HCT116 (cell line): ENCODE results near the gene ADCY1. TPM values are rescaled to one million over a fixed set of nuclear protein-coding genes. Genes with fewer than 3 reads are reported as not detected.

Experiments used
- ATAC-seq: fragments of 200-7000 bp; cut with Tn5 transposase; 2 replicates; pipeline ENCODE4 v1.9.1; 2020; ENCODE audit warnings: mild to moderate bottlenecking, moderate library complexity
- BruUV-seq: library from RNA; stranded (reverse); fragments of 400-500 nt; replicated peaks from 2 replicates; lab custom pipeline; 2021; lab: Mats Ljungman, UMichigan
- CTCF ChIA-PET: fragments of 300-600 bp; sonication (Branson Sonifier 250); formaldehyde crosslinking; loops from one replicate; lab custom pipeline; 2021; ENCODE audit warnings: antibody characterized with exemption; lab: Charles Lee
- POLR2A ChIA-PET: fragments of 300-600, 350-600 bp; sonication (Branson Sonifier 250); formaldehyde crosslinking; loops from one replicate; lab custom pipeline; 2021; ENCODE audit warnings: antibody characterized with exemption; lab: Charles Lee
- RAD21 ChIA-PET, 2 experiments: fragments of 300-600 bp; sonication (Branson Sonifier 250); formaldehyde crosslinking; loops; one replicate each; lab custom pipeline; 2023; ENCODE audit warnings: low total read pairs in 2 of 2; ENCODE audit not compliant: uncharacterized antibody in 2 of 2, unreplicated experiment in 2 of 2, low non-redundant PET in 1 of 2; lab: Charles Lee
- DNase-seq: peaks from one replicate; pipeline ENCODE4 v3.0.0-alpha.2; 2010; ENCODE audit warnings: low read depth, low spot score
- H2AFZ ChIP-seq: fragments of 200-600 bp; shearing (Covaris generic), sonication (generic); 2 replicates; pipeline ENCODE4 v1.6.1; 2017; ENCODE audit warnings: low read depth, mixed run types, mixed read lengths, antibody characterized with exemption, low read length; ENCODE audit not compliant: poor library complexity, severe bottlenecking
- H3K27ac ChIP-seq: 2 replicates; pipeline ENCODE4 v1.5.1; 2012; ENCODE audit warnings: low read depth, low read length
- H3K27me3 ChIP-seq: fragments of 200-600 bp; sonication (generic); 2 replicates; pipeline ENCODE4 v1.6.1; 2016; ENCODE audit warnings: mixed run types, low read length, mixed read lengths; ENCODE audit not compliant: insufficient read depth
- H3K36me3 ChIP-seq, 2 experiments: fragments of 200-500 bp in 1 of 2; fragments of 200-600 bp in 1 of 2; sonication (Bioruptor generic) in 1 of 2; sonication (generic) in 1 of 2; 2 replicates each; pipeline versions ENCODE4 v1.5.1 to v1.6.1; 2014 to 2016; ENCODE audit warnings: low read length in 2 of 2, inconsistent platforms in 1 of 2, mixed read lengths in 1 of 2, mixed run types in 1 of 2; ENCODE audit not compliant: insufficient read depth in 2 of 2, control insufficient read depth in 1 of 2
- H3K4me1 ChIP-seq, 2 experiments: fragments of 200-600 bp in 1 of 2; sonication (generic) in 1 of 2; 2 replicates each; pipeline versions ENCODE4 v1.5.1 to v1.6.1; 2012 to 2017; ENCODE audit warnings: low read length in 2 of 2, inconsistent platforms in 1 of 2, mild to moderate bottlenecking in 1 of 2, mixed read lengths in 1 of 2, mixed run types in 1 of 2, moderate library complexity in 1 of 2; ENCODE audit not compliant: insufficient read depth in 2 of 2, control insufficient read depth in 1 of 2
- H3K4me2 ChIP-seq: fragments of 200-600 bp; sonication (generic); 2 replicates; pipeline ENCODE4 v1.6.1; 2017; ENCODE audit warnings: mixed run types, low read length, mixed read lengths
- H3K4me3 ChIP-seq, 2 experiments: fragments of 200-600 bp in 1 of 2; sonication (generic) in 1 of 2; replicated peaks in 1 of 2; 2 replicates each; pipeline ENCODE4 v1.5.1; 2011 to 2016; ENCODE audit warnings: low read length in 2 of 2, control low read depth in 1 of 2, low read depth in 1 of 2, mild to moderate bottlenecking in 1 of 2, mixed read lengths in 1 of 2, mixed run types in 1 of 2
- H3K79me2 ChIP-seq: fragments of 200-600 bp; sonication (generic); 2 replicates; pipeline ENCODE4 v1.6.1; 2017; ENCODE audit warnings: mild to moderate bottlenecking, mixed run types, low read length, moderate library complexity, mixed read lengths; ENCODE audit not compliant: insufficient read depth
- H3K9ac ChIP-seq: fragments of 200-600 bp; sonication (generic); 2 replicates; pipeline ENCODE4 v1.6.1; 2016; ENCODE audit warnings: low read length, mixed read lengths
- H3K9me2 ChIP-seq: fragments of 200-600 bp; sonication (generic), shearing (Covaris generic); 2 replicates; pipeline ENCODE4 v1.6.1; 2017; ENCODE audit warnings: mixed run types, mild to moderate bottlenecking, moderate library complexity; ENCODE audit not compliant: insufficient read depth
- H3K9me3 ChIP-seq, 2 experiments: fragments of 200-500 bp in 1 of 2; fragments of 200-600 bp in 1 of 2; sonication (Bioruptor generic) in 1 of 2; sonication (generic) in 1 of 2; 2 replicates each; pipeline ENCODE4 v1.6.1; 2014 to 2017; ENCODE audit warnings: low read length in 2 of 2, mixed read lengths in 2 of 2, inconsistent platforms in 1 of 2, low read depth in 1 of 2, mild to moderate bottlenecking in 1 of 2, mixed run types in 1 of 2, moderate library complexity in 1 of 2; ENCODE audit not compliant: control insufficient read depth in 1 of 2, insufficient read depth in 1 of 2
- H4K20me1 ChIP-seq: fragments of 200-600 bp; sonication (generic), shearing (Covaris generic); 2 replicates; pipeline ENCODE4 v1.6.1; 2017; ENCODE audit warnings: mixed run types, mild to moderate bottlenecking, moderate library complexity; ENCODE audit not compliant: insufficient read depth
- CEBPB ChIP-seq: IDR thresholded peaks from 2 replicates; pipeline ENCODE4 v1.6.1; 2012; ENCODE audit warnings: low read depth
- EGR1 ChIP-seq: IDR thresholded peaks from 2 replicates; pipeline ENCODE4 v1.6.1; 2012; ENCODE audit warnings: low read depth
- ELF1 ChIP-seq: IDR thresholded peaks from 2 replicates; pipeline ENCODE4 v1.6.1; 2012; ENCODE audit warnings: low read depth, borderline replicate concordance
- EZH2phosphoT487 ChIP-seq: fragments of 200-600 bp; IDR thresholded peaks from 2 replicates; pipeline ENCODE4 v1.6.1; 2018; ENCODE audit warnings: antibody characterized with exemption, borderline replicate concordance
- POLR2A ChIP-seq: IDR thresholded peaks from 2 replicates; pipeline ENCODE4 v1.7.0; 2011; ENCODE audit warnings: borderline replicate concordance; ENCODE audit not compliant: insufficient read depth, insufficient read length; ENCODE audit errors: extremely low read depth
- POLR2AphosphoS5 ChIP-seq: IDR thresholded peaks from 2 replicates; pipeline ENCODE4 v1.6.1; 2011; ENCODE audit warnings: mild to moderate bottlenecking, low read depth, low read length, moderate library complexity
- SIN3A ChIP-seq: IDR thresholded peaks from 2 replicates; pipeline ENCODE4 v1.6.1; 2012; ENCODE audit warnings: low read depth
- TCF7L2 ChIP-seq: IDR thresholded peaks from 2 replicates; pipeline ENCODE4 v1.7.0; 2011; ENCODE audit warnings: borderline replicate concordance, inconsistent platforms; ENCODE audit not compliant: insufficient read depth, insufficient read length; ENCODE audit errors: extremely low read depth
- YY1 ChIP-seq: IDR thresholded peaks from 2 replicates; pipeline ENCODE4 v1.6.1; 2011; ENCODE audit warnings: low read length, low read depth, moderate library complexity, mild to moderate bottlenecking; ENCODE audit not compliant: insufficient replicate concordance; ENCODE audit errors: extremely low read depth
- ZBTB33 ChIP-seq: IDR thresholded peaks from 2 replicates; pipeline ENCODE4 v1.6.1; 2011; ENCODE audit warnings: mild to moderate bottlenecking, low read length, moderate library complexity; ENCODE audit not compliant: insufficient replicate concordance; ENCODE audit errors: extremely low read depth
- ZFX ChIP-seq: fragments of 450-650 bp; IDR thresholded peaks from 2 replicates; pipeline ENCODE4 v1.6.1; 2017
- ZNF274 ChIP-seq: fragments of 200-500 bp; sonication (Bioruptor generic); IDR thresholded peaks from 2 replicates; pipeline ENCODE4 v1.6.1; 2014; ENCODE audit warnings: mild to moderate bottlenecking, low read depth, low read length, inconsistent platforms
- intact Hi-C: fragments of 100-400 bp; cut with micrococcal nuclease; formaldehyde crosslinking; loops from 2 replicates; pipeline ENCODE4 v1.10.0; 2022
- total RNA-seq: library from RNA; stranded (reverse); gene quantifications from one replicate; pipeline ENCODE4 v1.2.1, GENCODE V29; 2021; ENCODE audit not compliant: unreplicated experiment
- TF ChIP-seq, protein P1 (sequence below), 3 experiments: fragments of 200-600 bp in 1 of 3; sonication (generic) in 1 of 3; IDR thresholded peaks in 2 of 3; conservative IDR thresholded peaks in 1 of 3; 2 replicates each; pipeline ENCODE4 v1.5.1; 2012 to 2017; ENCODE audit warnings: low read depth in 2 of 3, low read length in 2 of 3, antibody characterized with exemption in 1 of 3, borderline replicate concordance in 1 of 3, control low read depth in 1 of 3, mild to moderate bottlenecking in 1 of 3, mixed read lengths in 1 of 3, mixed run types in 1 of 3, moderate library complexity in 1 of 3; ENCODE audit not compliant: insufficient read depth in 1 of 3
- TF ChIP-seq, protein P2 (sequence below): IDR thresholded peaks from 2 replicates; pipeline ENCODE4 v1.6.1; 2012; ENCODE audit warnings: low read depth

ADCY1 gene
- total RNA-seq, 1 experiment from 2014 or later = 0.05 TPM

- intact Hi-C loops = no loop called here
- ChIA-PET POLR2A (no interaction called here), CTCF (no interaction called here), RAD21 (no interaction called here)
- Histone ChIP-seq H3K4me1 (peaks cover 0 to 4% of the 10 kb centered on the region in 2 experiments; a peak in 1 of 4 replicates), H3K4me3 (no peak overlapping the region), H3K79me2 (no peaks in the 10 kb centered on the region), H2AFZ (no peak overlapping the region), H3K9ac (no peak overlapping the region), H3K4me2 (no peak overlapping the region), H3K27ac (no peak overlapping the region), H3K36me3 (no peaks in the 10 kb centered on the region), H3K9me3 (no peaks in the 10 kb centered on the region), H3K27me3 (no peaks in the 10 kb centered on the region), H4K20me1 (no peaks in the 10 kb centered on the region), H3K9me2 (no peaks in the 10 kb centered on the region)
- DNase-seq (no peak), ATAC-seq (no peak; the same call in 1 of the 2 replicates)
- TF ChIP-seq, protein P1, sequence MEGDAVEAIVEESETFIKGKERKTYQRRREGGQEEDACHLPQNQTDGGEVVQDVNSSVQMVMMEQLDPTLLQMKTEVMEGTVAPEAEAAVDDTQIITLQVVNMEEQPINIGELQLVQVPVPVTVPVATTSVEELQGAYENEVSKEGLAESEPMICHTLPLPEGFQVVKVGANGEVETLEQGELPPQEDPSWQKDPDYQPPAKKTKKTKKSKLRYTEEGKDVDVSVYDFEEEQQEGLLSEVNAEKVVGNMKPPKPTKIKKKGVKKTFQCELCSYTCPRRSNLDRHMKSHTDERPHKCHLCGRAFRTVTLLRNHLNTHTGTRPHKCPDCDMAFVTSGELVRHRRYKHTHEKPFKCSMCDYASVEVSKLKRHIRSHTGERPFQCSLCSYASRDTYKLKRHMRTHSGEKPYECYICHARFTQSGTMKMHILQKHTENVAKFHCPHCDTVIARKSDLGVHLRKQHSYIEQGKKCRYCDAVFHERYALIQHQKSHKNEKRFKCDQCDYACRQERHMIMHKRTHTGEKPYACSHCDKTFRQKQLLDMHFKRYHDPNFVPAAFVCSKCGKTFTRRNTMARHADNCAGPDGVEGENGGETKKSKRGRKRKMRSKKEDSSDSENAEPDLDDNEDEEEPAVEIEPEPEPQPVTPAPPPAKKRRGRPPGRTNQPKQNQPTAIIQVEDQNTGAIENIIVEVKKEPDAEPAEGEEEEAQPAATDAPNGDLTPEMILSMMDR (IDR thresholded peaks at IDR 0.05 in 2 of 3, conservative IDR thresholded peaks at IDR 0.05 in 1 of 3; ENCODE audit: borderline replicate concordance in 1 of 3, insufficient read depth in 1 of 3, low read depth in 2 of 3, low read length in 2 of 3) = no peak
- TF ChIP-seq ZNF274 (no peak), ZFX (no peak), SIN3A (no peak), ZBTB33 (no peak), CEBPB (no peak), POLR2A (no peak), YY1 (no peak), POLR2AphosphoS5 (no peak), ELF1 (no peak), TCF7L2 (no peak), EGR1 (no peak), EZH2phosphoT487 (no peak)
- TF ChIP-seq, protein P2, sequence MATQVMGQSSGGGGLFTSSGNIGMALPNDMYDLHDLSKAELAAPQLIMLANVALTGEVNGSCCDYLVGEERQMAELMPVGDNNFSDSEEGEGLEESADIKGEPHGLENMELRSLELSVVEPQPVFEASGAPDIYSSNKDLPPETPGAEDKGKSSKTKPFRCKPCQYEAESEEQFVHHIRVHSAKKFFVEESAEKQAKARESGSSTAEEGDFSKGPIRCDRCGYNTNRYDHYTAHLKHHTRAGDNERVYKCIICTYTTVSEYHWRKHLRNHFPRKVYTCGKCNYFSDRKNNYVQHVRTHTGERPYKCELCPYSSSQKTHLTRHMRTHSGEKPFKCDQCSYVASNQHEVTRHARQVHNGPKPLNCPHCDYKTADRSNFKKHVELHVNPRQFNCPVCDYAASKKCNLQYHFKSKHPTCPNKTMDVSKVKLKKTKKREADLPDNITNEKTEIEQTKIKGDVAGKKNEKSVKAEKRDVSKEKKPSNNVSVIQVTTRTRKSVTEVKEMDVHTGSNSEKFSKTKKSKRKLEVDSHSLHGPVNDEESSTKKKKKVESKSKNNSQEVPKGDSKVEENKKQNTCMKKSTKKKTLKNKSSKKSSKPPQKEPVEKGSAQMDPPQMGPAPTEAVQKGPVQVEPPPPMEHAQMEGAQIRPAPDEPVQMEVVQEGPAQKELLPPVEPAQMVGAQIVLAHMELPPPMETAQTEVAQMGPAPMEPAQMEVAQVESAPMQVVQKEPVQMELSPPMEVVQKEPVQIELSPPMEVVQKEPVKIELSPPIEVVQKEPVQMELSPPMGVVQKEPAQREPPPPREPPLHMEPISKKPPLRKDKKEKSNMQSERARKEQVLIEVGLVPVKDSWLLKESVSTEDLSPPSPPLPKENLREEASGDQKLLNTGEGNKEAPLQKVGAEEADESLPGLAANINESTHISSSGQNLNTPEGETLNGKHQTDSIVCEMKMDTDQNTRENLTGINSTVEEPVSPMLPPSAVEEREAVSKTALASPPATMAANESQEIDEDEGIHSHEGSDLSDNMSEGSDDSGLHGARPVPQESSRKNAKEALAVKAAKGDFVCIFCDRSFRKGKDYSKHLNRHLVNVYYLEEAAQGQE = no peak
- BruUV-seq = no TSS peak
These were observed 111.6 kb downstream of the ADCY1 start for GRCh38 chr7:45685619-45686240.
